Activated gamma-delta T cell (primary cell): Measurements from ENCODE around the gene BRAF.
"Not testable (repeated sequence)": the region's sequence is repeated elsewhere in the genome, so short reads cannot be mapped to it uniquely, and the experiment has no call there.

ENCODE experiments used
- DNase-seq: peaks from one replicate; lab custom pipeline; 2025; lab: John Stamatoyannopoulos, UW

The BRAF gene

GRCh38 chr7:140877249-140877524, 47.5 kb downstream of the BRAF start:
- DNase-seq: no peak

- no peak for DNase-seq
Observed at GRCh38 chr7:140876519-140877248, 48.0 kb downstream of the BRAF start.

DNA sequence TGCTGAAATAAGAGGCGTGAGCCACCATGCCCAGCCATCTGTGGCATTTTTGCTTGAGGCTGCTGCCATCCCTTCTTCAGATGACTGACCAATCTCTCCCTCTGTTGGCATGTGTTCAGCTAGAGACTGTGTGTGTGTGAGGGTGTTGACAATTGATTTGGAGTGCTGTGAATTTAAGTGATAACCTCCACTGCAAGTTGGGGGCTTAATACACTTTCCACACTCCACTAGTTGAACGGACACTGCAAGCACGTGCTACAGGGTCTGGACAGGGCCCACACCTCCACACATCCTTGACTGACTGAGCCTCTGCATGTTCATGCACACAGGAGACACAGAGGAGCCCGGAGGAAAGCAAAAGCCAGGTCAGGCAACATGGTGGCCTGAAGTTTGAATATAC, 51.3 kb downstream of the BRAF start:
- DNase-seq: no peak

DNA sequence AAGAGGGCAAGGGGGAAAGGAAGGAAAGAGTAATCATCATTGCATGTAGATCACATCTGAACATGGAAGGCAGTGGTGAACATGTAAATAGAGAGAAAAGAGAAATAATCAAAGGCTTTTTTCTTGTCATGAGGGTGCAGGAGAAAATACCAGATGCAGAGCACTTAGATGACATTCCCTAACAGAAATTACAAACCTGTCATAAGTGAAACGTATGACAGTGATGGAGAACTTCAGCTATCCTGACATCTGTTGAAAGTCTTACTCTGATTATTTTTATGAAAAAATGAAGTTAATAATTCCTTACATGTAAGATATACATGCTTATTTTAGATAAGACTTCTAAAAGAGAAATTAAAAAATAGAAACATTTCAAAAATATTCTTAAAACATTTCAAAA, 54.7 kb downstream of the BRAF start:
- DNase-seq: no peak

DNA sequence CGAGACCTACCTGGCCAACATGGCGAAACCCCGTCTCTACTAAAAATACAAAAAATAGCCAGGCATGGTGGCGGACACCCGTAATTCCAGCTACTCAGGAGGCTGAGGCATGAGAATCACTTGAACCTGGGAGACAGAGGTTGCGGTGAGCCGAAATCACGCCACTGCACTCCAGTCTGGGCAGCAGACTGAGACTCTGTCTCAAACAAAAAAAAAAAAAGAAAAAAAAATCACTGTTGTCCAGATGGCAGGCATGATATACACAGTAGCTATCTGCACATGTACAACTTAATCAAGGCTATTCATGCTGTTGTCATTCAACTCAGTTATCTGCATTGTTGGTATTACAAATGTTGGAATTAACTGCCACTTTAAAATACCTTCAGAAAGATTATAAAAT, 55.3 kb downstream of the BRAF start:
- DNase-seq: no peak

- no peak for DNase-seq
Observed at GRCh38 chr7:140867467-140868462, 57.0 kb downstream of the BRAF start.

DNA sequence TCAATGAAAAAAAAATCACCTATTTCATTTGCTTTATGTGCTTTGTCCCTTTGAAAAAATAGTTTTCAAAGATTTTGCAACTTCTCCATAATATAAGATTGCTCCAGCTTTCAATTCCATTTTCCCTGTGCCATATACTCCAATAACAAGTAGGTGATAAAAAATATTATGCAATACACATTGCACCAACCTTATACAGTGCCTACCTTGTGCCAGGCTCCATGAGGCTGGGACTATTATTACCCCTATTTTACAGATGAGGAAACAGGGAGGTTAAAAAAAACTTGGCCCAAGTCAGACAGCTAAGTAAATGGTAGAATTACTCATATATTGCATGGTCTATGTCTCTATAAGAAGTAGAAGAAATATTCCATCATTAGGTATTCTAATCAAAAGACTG, 57.8 kb downstream of the BRAF start:
- no peak for DNase-seq

DNA sequence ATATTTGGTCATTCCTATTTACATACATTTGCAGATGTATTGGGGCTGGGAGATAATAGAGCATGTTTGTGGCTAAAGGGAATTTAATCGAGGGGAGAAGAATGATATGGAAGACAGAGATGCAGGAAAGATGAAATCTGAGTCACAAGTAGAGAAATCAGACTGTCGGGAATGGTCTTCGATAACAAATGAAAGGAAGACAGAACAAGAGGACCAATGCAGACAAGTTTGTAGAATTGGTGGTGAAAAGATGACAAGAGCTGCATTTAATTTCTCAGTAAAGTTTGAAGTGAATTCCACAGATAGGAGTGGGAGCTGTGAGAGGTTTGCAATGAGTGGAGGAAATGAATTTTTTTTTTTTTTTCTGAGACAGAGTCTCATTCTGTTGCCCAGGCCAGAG, 60.0 kb downstream of the BRAF start:
- no peak for DNase-seq

DNA sequence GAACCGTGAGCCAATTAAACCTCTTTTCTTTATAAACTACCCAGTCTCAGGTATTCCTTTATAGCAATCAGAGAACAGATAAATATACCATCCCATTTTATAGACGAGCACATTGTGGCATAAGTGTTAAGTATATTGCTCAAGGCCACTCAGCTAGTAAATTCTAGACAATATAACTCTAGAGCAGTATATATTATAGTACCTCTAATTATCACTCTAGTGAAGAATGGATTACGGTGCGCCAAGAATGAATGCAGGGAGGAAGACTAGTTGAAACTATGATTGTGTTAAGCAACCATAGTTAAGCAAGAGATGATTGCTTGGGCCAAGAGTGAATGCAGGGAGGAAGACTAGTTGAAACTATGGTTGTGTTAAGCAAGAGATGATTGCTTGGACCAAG, 60.9 kb downstream of the BRAF start:
- DNase-seq: no peak

DNA sequence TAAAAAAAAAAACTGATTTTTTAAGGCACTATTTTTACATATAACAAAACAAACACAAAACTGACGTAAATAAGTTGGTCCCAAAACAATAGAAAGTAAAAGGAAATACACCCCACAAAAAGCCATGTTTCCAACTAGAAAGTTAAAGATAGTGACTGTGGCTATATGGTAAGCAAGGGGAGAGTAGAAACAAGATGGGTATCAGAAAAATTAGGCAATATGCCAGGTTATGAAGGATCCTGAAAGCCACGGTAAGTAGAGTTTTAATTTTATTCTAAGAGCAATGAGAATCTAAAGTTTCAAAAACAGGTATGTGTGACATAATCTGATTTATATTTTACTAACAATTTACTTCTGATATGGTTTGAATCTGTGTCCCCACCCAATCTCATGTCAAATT, 61.5 kb downstream of the BRAF start:
- DNase-seq: no peak

- DNase-seq: no peak
Observed at GRCh38 chr7:140857048-140857447, 67.7 kb downstream of the BRAF start.

DNA sequence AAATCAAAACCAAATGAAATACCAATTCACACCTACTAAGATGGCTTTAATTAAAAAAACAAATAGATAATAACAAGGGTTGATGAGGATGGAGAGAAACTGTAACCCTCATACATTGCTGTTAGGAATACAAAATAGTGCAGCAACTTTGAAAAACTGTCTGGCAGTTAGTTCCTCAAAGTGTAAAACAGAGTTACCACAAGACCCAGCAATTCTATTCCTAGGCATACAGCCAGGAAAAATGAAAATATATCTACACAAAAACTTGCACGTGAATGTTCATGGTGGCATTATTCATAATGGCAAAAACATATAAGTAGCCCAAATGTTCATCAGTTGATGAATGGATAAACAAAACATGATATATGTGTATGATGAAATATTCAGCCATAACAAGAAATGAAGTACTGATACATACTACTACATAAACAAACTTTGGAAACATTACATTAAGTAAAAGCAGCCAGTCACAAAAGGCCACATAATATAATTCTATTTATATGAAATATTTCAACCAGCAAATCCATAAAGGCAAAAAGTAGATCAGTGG, 83.5 kb downstream of the BRAF start:
- DNase-seq: no peak

- DNase-seq: no peak
Observed at GRCh38 chr7:140831724-140832123, 93.0 kb downstream of the BRAF start.

GRCh38 chr7:140829720-140830119, 95.0 kb downstream of the BRAF start:
- DNase-seq: no peak

GRCh38 chr7:140828741-140829140, 96.0 kb downstream of the BRAF start:
- DNase-seq: no peak

DNA sequence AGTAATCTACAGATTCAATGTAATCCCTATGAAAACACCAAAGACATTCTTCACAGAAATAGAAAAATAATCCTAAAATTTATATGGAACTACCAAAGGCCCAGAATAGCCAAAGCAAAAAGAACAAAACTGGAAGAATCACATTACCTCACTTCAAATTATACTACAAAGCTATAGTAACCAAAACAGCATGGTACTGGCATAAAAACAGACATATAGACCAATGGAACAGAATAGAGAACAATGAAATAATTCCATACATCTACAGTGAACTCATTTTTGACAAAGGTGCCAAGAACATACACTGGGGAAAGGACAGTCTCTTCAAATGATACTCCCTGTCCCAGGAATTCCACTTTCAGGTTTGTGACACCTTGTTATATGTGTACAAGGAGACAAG, 107.3 kb downstream of the BRAF start:
- not testable (repeated sequence) for DNase-seq

- no peak for DNase-seq
Observed at GRCh38 chr7:140810830-140811556, 113.7 kb downstream of the BRAF start.

GRCh38 chr7:140810385-140810784, 114.3 kb downstream of the BRAF start:
- DNase-seq: no peak

DNA sequence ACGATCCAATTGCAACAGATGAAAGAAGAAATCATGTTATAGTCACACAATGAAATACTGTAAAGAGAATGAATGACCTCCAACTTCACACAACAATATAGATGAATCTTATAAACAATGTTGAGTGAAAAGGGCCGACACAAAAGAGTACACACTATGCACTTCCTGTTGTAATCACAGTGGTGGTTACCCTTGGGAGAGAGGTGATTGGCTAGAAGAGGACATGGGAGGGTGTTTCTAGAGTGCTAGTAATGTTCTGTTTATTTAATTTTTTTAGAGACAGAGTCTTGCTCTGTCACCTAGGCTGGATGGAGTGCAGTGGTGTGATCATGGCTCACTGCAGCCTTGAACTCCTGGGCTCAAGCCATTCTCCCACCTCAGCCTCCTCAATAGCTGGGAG, 145.8 kb downstream of the BRAF start:
- no peak for DNase-seq

DNA sequence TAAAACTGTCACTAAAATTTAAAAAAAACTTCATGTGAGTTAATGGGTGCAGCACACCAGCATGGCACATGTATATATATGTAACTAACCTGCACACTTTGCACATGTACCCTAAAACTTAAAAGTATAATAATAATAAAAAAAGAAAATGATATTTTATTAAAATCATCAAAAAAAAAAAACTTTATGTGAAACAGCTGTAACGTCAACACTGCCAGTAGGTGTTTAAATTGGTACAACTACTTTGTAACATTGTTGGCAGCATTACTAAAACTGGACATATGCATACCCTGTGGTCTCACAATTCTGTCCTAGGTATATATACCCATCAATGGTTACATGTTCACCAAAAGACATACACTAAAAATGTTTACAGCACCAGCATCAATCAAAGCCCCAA, 146.2 kb downstream of the BRAF start:
- DNase-seq: no peak

- DNase-seq: no peak
Observed at GRCh38 chr7:140774371-140774770, 150.4 kb downstream of the BRAF start.

- DNase-seq: no peak
Observed at GRCh38 chr7:140773104-140773503, 151.6 kb downstream of the BRAF start.
